Suppressor macrophage treated with lipopolysaccharide for 4 hours (primary cell): Measurements from ENCODE around the gene HCCS.
"Not testable (repeated sequence)": the region's sequence is repeated elsewhere in the genome, so short reads cannot be mapped to it uniquely, and the experiment has no call there.

Experiments used
- DNase-seq: peaks from one replicate; pipeline ENCODE4 v3.0.0-alpha.2; 2020

The HCCS gene

DNA sequence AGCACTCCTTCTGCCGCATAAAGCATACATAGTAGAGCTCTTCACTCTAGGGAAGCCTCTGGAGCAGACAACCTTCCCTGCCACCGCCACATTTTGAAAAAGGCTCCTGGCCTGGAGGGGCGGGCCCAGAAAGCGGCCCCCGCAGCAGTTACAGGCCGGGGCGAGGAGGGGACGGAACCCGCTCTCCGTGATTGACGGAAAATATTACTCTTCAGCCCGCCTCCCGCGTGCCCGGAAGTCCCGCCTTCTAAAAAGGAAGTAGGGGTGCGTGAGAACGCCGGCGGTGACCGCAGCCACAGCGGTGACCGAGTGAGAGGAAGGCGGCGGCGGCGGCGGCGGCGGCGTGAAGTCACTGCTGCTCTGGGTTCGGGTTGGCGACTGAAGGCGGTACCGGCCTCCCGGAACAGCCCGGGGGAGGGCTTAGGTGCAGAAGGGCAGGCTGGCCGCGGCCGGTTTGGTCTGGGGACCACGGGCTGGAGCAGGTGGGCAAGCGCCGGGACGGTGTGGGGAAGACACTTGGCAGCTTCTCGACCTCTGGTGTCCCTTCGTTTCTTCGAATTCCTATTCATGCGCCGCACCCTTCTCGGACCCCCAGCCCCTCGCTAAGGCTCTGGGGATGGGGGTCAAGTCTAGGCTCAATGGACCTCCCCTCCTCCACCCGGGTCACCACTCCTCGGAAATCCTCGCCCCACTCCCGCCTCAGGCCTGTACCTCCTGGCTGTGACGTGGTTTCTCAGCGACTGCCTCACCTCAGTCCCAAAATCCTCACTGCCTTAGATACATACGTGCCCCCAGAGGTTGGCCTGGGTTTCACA, at the start of gene HCCS:
TSS of gene HCCS (plus strand) at position 296 of the 815 bp plus-strand sequence. CDS start 729 bp downstream, outside the sequence.
- DNase-seq: peak; percentile 89

DNA sequence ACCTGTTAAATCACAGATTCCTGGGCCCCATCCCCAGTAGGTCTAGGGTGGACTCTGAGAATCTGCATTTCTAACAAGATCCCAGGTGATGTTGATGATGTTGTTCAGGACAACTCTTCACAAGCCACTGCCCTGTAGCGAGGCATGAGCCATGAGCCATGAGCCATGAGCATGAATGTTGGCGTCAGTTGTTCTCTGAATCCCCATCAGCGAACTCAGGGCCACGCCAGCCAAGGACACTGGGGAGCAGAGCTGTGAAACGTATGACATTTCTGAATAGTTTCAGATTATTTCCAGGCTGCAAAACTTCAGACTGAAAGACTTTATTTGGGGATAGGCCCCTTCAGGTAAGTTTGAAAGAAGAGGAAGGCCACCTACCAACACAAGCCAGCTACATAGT, 46.9 kb upstream of the HCCS start:
- DNase-seq: no peak

DNA sequence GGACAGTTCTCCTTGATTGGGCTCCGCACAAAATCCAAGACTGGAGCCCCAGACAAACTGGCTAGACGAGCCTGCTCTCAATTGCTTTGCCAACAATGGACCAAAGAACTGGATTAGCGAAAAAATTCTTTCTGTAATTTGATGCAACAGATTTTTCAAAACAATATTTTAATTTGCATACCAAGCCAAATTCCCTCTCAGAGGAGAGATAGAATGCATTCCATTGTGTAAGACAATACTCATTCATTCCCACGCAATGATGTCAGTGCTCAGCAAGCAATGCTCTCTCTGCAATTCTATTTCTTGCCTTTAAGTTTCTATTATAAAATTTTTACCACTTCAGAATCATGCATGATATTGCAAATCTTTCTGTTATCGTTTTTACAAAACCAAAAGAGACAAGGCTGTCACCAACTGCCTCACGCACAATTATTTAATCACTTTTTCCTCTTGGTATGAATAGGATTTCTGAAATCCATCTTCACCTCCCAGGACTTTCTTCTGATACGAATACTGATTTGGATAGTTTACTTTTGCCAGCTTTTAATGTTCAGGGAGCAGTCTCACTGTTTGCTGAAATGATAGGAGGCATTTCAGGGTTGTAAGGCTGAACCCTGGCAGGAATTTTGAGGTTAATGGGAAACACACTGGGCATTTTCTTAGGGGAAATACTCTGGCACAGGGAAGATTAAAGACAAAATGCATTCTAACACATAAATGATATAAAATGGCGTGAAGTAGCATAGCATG, 46.1 kb upstream of the HCCS start:
- no peak for DNase-seq

DNA sequence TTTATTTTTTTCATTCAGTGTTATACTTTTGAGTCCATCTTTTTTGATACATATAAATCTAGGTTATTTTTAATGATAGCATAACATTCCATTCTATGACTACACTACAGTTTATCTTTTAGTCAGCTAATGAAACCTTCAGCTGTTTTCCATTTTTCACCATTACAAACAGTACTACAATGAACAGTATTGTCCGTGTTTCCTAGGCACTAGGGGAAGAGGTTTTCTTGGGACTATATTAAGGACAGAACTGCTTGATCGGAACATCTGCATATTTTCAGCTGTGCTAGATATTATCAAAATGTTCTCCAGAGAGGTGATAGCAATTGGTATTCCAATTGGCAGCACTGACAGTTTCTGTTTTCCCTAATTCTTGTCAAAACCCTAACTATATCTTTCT, 44.3 kb upstream of the HCCS start:
- no peak for DNase-seq

DNA sequence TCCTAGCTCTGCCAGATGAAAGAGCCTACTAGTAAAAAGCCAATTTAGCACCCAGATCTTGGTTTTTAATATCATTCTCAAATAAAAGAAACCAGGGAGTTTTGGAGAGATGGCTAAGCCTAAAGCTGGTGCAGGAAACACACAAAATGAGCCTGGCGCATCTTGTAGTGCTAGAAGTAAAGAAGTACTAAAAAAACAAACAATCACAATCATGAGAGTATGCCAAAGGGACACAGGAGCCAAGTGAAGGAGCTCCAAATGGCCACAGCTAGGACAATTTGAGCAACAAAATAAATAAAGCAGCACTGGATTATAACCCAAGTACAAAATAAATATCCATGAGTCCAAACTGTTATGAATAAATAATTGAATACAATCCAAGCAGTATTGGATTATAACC, 37.8 kb upstream of the HCCS start:
- no peak for DNase-seq

DNA sequence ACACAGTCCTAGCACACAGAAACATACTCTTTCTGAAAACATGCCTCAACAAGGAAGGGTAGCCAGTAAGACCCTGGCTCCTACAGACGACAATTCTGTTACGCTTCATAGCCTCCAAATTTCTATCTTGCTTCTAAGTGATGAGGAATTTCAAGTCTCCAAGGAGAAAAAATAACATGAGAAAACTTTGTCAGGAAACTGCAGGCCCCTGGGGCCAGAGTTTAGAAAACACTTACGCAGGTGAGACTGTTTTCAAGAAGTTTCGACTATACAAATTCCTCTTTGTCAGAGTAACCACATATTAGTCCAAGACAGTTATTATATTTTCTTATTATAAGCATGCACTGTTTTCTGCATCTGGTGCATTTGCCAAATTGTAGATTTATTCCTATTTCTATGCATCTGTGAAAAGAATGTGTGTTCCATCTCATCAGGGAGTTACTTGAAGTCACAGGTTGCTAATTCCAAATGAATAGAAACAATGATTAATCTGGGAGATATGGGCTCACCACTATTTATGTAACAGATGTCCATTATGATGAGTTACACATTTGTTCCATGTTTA, 30.3 kb upstream of the HCCS start:
- no peak for DNase-seq

DNA sequence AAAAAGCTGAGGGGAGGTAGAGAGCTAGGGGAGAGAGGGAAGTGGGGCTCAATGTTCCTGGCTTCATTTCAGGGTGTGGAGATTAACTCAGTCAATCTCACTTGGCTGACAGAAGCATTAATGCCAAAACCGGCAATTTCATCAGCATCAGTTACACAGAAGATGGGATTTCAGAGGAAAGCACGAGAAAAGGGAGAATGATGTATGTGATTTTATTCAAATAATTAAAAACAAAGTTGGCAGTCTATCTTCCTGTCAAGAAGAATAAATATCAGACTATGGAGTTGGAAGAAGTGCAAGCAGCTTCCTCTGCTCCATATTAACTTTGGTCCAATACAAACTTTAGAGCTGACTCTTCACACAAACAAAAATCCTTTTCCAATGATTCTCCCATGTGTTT, 29.6 kb upstream of the HCCS start:
- DNase-seq: no peak

DNA sequence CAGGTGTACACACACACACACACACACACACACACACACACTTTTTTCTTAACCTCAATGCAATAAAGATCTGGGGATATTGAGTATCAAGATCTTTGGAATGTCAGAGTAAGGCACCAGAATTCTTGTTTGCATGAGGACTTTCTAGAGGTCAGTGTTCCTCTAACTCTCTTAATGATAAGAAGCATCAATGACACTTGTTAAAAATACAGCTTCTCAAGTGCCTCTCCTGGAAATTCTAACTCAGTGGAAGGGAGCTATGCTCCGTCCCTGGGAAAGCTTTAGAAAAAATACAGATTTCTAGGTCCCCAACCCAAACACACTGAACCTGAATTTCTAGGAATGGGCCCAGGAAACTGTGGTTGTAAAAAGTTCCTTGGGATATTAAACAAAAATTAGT, 25.8 kb upstream of the HCCS start:
- no peak for DNase-seq

DNA sequence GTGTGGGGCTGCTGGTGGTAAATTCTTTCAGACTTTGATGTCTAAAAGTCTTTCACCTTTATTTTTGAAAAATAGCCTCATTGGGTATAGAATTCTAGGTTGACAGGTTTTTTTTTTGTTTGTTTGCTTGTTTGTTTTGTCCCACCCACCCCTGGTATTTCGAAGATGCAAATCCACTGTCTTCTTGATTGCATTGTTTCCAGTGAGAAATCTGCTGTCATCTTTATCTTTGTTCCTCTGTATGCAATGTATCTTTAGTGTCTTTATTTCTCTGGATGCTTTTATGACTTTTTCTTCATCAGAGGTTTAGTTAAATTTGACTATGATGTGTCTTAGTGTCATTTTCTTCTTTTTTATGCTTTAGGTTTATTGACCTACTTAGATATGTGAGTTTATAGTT, 21.3 kb upstream of the HCCS start:
- no peak for DNase-seq

DNA sequence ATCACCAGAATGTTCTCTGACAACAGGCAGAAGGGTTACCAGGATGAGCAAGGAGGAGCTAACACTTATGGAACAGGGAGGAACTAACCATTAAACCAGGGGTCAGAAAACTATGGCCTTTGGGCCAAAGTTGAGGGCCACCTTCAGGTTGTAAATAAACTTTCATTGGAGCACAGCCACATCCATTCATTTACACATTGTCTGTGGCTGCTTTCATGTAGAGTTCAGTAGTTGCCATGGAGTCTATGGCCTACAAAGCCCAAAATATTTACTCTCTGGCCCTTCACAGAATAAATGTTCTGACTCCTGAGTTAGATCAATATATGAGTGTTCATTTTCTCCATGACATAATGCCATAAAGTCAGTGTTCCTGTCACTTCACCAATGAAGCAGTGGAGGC, 13.2 kb upstream of the HCCS start:
- no peak for DNase-seq

DNA sequence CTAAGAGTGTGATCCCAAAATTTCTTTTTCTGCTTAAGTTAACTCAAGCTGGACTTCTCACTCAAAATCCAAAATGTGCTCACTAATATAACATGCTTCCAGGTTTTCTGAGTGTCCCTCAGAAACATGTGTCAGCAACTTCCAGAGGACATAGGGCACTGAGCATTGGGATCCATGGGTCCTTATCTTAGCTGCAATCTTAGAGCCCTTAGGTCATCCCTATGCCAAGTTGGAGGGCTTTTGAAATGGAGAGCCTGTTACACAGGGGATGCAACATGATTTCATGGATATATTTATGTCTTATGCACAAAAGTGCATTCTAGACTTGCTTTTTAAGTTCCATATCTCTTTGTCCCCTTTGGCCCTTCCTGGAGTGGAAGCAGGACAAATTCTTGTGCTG, 11.7 kb upstream of the HCCS start:
- no peak for DNase-seq

DNA sequence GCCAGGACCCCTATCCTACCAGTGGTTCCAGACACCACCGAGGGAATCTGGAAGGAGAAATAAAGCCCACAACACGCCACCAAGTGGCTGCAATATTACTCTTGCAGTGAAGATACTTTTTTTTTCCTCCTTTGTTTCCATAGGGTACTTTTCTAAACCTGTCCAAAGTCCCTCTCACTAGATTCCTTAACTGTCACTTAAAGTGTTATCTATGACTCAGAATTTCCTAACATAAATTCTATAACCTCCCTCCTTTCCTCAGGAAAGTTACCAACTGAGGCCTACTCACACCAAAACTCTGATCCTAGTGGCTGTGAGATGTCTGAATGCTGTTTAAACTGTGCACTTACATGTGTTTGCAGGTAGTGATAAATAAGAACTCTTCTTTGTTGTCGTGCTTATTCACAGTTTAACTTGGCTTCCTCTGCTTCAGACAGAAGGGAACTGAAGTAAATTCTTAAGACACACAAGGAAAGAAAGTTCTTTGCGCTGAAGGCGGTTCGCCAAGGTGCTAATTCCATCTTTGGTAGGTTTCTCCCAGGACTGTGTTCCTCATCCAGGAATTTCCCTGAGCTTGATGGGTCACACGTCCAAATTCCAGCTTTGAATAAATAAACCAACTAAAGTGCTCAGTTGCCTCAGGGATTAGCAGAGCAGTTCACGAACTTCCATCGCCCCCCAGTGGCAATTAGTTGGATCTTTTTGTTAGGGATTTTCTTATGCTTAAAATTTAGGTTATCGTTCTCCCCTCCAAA, 10.7 kb upstream of the HCCS start:
- DNase-seq: no peak

DNA sequence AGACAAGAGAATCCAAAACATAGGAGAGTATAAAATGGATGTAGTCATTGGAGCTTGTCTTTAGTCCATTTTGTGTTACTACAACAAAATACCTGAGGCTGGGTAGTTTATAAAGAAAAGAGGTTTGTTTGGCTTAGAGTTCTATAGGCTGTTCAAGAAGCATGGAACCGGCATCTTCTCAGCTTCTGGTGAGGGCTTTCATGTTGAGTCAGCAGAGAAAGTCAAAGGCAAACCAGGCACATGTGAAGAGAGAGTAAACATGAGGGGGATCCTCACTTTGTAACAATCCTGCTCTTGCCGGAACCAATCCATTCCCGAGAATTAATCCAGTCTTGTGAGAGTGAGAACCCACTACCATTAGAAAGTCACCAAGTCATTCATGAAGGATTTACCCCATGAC, 8.1 kb upstream of the HCCS start:
- no peak for DNase-seq

DNA sequence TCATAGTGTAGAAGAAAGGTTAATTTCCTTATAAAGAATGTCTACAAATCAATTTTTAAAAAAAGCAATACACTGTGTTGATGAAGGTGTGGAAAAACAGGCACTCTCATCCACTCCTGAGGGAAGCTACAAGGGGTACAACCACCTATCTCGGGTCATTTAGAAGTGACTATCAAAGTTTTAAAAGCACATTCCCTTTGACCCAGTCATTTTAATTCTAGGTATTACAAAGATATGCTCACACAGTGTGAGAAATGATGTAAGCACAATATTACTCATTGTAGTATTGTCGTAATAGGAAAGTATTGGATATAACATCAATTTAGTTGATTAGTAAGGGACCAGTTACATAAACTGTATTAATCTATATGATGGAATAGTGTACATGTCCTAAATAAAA, 7.4 kb upstream of the HCCS start:
- DNase-seq: no peak

DNA sequence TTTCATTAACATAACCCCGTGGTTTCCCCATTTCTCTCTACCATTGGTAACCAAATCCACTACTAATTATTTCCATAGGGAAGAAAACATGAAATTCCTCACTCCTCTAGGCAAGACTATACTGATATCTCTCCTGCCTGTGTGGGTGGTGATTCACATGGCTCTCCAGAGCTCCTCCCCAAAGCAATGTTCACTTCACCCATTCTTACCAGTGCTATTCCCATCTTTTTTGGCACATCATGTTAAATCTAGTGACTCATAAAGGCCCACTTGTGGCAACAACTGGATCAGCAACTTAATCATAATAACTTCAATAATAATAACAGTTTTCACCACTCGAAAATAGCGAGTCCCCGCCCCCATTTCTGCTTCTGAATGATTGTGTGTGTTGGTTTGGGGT, 6.1 kb upstream of the HCCS start:
- DNase-seq: no peak

DNA sequence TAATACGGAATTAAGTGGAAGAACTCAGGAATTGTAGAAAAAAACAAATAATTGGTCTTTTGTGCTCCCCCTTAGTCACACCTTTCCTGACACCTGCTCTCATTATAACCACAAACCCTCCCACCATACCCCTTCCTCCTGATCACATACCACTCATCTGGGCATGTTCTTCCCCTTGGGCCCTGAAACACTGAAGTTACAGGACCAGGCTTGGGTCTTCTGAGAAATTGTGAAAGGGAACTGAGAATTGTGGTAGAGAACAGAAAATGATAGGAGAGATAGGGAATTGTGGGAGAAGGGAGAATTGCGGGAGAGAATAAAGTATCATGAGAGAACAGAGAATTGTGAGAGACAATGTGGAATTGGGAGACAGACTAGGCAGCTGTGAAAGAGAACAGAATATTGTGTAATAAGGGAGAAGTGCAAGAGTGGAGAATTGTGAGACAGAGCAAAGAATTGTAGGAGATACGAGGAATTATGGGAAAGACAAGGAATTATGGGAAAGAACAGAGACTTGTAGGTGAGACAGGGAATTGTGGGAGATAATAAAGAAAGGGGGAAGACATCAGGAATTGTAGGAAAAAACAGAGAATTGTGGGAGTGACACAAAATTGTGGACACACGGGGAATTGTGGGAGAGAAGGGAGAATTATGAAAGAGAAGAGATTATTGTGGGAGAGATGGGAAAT, 2.7 kb upstream of the HCCS start:
- DNase-seq: no peak

DNA sequence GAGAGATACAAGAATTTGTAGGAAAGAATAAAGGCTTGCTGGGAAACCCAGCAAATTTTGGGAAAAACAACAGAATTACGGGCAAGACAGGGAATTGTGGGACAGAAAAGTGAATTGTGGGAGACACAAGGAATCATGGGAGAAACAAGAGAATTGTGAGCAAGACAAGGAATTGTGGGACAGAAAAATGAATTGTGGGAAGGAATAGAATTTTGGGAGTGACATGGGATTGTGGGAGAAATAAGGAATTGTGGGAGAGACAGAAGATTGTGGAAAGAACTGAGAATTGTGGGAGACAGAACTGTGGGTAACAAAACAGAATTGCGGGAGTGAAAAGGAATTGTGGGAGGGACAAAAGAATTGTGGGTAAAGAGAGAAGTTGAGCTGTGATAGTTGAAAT, 1.2 kb upstream of the HCCS start:
- no peak for DNase-seq

DNA sequence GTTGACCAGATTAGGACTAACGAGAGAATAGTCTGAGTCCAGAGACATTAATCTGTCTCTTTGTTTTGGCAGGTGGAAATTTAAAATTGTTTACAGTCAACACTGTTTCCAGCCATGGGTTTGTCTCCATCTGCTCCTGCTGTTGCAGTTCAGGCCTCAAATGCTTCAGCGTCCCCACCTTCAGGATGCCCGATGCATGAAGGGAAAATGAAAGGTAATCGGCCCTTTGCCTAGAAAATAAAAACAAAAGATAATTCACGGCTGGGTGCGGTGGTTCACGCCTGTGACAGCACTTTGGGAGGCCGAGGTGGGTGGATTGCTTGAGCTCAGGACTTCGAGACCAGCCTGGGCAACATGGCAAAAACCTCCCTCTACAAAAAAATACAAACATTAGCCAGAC, 815 bp downstream of the HCCS start:
- DNase-seq: no peak

DNA sequence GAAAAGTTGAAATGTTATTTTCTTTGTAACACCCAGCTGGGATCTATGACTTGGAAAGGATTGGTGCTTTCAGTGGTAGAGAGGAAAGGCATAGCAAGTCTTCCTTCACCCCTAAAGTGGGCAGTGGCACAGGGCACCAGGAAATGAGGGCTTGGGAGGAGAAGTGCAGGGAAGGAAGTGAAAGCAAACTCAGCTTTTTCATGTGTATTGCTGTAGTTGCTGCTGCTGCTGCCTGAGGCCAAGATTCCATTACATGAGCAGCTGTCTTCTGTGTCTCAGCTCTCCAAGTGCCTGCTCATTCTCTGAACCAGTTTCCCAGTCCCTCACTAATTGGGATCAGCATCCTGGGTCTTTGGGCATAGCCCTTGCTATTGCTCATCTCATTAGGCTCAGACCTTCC, 2.6 kb downstream of the HCCS start:
- peak; percentile 53 for DNase-seq

DNA sequence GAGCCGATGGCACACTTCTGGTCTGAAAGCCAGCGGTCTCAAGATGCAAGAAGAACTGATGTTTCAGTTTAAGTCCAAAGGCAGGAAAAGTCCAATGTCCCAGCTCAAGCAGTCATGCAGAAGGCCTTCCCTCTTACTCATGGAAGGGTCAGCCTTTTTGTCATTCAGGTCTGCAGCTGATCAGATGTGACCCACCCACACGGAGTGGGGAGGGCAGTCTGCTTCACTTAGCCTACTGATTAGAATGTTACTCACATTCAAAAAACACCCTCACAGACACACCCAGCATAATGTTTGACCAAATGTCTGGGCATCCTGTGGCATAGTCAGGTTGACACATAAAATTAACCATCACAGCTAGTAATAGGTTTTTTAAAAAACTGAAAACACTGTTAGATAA, 6.6 kb downstream of the HCCS start:
- no peak for DNase-seq

DNA sequence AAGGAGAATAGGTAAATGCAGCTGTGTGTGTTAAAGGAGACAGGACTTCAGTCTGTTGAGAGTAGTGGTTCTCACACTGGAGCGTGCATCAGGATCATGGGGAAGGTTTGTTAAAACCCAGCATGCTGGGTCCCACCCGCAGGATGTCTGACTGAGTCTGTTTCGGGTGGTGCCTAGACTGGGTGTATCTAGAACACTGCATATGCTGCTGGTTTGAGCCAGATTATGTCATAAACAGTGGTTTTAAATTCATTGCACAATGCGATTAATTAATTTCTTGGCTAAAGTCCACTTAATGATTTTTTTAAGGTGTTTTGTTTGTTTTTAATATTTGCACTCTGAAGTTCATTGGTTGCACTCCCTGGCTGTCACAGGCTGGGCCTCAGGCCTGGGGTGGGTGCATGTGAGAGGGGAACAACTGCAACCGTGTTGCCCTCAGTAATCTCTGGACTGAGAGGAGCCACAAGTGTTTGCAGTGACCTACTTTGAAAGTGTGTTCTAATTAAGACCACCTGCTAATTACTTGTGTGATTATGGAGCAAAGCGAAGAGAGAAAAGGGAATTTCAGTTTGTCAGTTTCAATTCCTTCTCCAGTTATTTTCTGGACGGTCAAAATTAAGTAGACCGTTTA, 8.3 kb downstream of the HCCS start:
- DNase-seq: no peak

DNA sequence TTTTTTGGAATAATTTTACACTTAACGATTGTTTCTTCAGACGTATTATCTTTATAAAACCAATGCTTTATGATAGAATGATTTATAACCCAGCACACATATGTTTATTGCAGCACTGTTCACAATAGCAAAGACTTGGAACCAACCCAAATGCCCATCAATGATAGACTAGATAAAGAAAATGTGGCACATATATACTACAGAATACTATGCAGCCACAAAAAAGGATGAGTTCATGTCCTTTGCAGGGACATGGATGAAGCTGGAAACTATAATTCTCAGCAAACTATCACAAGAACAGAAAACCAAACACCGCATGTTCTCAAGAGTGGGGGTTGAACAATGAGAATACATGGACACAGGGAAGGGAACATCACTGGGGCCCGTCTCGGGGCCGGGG, 12.0 kb downstream of the HCCS start:
- DNase-seq: not testable (repeated sequence)
